T-helper 2 cell treated with Interferon-gamma antibody and Interleukin-4, amounts not matched to agents 100 ng/mL and 5 ng/mL, for 36 hours (primary cell): Measurements from ENCODE around the gene OR1J2. TPM values are rescaled to one million over a fixed set of nuclear protein-coding genes. Genes with fewer than 3 reads are reported as not detected.
"Not testable (repeated sequence)": the region's sequence is repeated elsewhere in the genome, so short reads cannot be mapped to it uniquely, and the experiment has no call there.

Source experiments
- intact Hi-C: fragments of 100-400 bp; cut with micrococcal nuclease; formaldehyde crosslinking; loops from one replicate; pipeline ENCODE4 v1.15.1; 2023
- total RNA-seq: library from RNA; stranded (reverse); gene quantifications from 2 replicates; pipeline ENCODE4 v1.2.3, GENCODE V29; 2022

The OR1J2 gene, protein sequence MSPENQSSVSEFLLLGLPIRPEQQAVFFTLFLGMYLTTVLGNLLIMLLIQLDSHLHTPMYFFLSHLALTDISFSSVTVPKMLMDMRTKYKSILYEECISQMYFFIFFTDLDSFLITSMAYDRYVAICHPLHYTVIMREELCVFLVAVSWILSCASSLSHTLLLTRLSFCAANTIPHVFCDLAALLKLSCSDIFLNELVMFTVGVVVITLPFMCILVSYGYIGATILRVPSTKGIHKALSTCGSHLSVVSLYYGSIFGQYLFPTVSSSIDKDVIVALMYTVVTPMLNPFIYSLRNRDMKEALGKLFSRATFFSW
- total RNA-seq = not detected in 2 replicates

DNA sequence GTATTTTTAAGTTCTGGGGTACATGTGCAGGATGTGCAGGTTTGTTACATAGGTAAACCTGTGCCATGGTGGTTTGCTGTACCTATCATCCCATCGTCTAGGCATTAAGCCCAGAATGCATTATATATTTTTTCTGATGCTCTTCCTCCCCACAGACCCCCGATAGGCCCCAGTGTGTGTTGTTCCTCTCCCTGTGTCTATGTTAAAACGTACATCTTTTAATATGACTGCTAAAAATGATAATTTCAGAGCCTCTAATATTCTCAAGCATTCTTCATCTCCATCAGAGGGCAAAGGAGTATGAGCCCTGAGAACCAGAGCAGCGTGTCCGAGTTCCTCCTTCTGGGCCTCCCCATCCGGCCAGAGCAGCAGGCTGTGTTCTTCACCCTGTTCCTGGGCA lies at the start of gene OR1J2:
TSS of gene OR1J2 (plus strand) at position 301 of the 400 bp plus-strand sequence. CDS start at position 301, 0 bp downstream.
- intact Hi-C loops = no loop called here

DNA sequence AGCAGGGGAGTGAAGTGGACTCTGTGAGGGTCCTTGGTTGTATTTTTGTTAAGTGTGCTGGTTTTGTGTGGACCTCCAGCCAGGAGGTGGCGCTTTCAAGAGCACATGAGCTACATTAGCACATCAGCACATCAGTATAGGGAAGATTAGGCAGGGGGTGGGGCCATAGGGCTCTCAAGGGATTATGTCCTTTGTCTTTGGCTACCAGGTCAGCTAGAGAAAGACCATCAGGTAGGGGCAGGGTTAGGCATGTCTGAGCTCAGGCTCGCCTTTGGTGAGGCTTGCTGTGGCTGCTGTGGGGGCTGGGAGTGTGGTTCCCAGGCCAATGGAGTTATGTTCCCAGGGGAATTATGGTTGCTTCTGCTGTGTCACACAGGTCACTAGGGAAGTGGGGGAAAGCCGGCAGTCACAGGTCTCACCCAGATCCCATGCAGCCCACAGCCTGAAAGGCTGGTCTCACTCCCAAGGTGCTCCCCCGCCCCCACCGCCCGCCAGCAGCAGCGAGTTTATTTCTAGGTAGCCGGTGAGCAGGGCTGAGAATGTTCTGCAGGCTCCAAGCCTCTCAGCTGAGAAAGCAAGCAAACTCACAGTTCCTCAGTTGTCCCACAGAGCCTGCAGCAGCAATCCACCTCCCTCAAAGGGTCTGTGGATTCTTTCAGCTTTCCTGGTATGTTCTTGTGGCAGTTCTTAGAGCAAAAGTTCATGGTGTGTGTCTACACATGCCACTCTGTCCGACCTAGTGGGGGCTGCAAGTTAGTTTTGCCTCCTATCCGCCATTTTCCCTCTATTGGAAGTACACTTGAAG lies 46.6 kb upstream of the OR1J2 start:
- intact Hi-C loops = loop anchor here (2.0 to 5.0 kb wide), 3 partner anchors 112 to 527 kb away; no protein-coding TSS in a partner anchor

DNA sequence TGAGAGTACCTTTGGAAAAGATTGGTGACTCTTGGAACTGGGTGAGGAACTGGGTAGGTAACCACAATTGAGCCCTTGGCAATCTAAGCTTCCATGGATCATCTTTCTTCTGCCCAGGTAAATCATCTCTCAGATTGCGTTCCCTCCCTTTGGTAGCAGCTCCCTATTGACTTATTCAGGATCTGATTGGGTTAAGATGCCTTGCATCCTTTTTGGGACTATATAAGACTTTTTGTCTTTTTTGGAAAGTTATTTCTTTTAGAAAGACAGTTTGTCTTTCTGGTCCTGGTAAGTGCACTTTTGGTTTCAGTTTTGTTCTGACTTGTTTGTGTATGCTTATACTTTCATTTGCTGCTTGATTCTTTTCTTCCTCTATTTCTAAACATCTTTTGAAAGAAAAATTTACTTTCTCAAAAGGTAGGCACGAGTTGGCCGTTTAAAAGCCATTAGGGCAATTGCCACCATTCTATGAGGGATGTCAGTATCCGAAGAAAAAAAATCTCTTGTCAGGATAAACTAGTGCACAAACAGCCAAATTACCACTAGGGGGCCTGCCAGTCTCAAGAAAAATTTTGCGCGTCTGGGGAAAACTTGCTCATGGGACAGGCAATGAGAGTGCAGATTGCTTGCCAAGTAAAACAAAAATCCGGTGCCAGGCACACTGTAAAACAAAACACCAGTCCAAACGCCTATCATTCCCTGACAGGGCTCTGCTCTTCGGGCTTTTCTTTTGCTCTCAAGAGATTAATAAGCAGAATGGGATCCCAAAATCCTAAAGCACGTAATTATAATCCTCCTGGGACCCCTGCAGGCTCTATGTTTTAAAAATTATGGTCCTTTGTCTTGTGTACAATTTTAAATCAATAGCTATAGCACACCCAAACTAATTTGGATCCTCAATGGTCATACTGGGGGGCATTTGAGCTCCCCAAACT lies 45.7 kb upstream of the OR1J2 start:
- intact Hi-C loops = loop anchor here (1.0 to 5.0 kb wide), 5 partner anchors 113 to 885 kb away; no protein-coding TSS in a partner anchor

DNA sequence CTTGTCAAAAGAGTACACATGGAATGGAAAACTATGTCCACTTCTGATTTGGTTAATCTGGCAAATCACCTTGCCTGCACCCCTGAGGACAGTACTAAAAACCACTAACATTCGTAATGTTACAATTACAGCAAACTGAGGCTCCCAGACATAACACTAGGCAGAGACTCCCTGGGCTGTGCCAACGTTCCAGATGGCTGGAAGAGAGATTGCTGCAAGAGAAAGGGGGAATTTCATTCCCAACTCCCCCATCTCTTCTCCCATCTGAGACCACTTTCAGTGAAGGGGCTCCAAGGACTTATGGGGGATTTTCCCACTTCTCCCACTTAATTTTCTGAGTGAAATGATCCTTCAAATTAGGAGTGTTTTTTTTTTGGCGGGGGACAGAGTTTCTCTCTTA lies 44.1 kb upstream of the OR1J2 start:
- intact Hi-C loops = no loop called here

DNA sequence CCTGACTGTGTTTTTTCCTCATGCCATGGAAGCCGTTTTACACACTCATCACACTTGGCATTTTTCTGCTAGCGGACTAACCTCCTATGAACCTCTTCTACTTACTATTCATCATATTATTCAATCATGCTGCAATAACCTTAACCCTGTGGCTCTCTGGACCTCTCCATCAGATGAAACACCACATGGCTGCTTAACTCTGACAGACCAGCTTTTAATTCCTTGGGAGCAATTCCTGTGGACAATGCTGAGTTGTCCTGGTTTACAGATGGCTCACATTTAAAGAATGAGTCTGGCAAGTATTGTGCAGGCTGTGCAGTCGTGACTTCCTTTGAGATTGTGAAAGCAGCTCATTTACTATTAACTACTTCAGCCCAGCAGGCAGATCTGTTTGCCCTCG lies 41.9 kb upstream of the OR1J2 start:
- intact Hi-C loops = no loop called here

DNA sequence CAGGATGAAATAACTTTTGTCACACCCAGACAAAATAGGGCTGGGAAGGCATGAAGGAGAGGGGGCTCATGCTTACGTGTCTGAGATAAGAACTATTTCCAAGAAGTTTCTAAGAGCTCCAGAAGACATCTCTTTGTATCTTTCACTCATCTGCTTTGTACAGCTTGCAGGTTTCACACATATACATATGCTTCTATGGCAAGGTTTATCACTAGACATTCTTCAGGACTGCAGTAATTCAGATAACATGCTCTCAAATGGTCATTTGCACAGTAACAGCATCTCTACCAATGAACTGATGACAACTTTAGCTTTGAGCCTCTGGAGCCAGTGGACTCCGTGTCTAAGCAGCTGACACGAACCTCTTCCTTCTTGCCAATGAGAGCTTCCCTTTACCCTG lies 36.0 kb upstream of the OR1J2 start:
- intact Hi-C loops = no loop called here

DNA sequence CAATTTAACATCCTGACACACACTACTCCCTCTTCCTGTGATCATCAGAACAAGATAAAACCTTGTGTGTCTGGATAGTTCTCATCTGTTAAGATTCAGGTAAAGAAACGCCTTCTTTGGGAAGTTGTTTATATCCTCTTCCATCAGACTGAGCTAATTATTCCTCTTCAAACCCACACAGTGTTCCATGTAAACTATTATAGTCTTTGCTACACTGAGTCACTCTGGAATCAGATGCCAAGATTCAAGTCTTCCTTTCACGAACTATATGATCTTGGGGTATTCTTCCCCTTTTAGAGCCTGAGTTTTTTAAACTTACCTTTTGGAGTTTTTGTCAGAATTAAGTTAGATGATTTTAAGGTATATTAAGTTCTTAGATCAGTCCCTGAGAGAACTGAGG lies 34.9 kb upstream of the OR1J2 start:
- intact Hi-C loops = no loop called here

DNA sequence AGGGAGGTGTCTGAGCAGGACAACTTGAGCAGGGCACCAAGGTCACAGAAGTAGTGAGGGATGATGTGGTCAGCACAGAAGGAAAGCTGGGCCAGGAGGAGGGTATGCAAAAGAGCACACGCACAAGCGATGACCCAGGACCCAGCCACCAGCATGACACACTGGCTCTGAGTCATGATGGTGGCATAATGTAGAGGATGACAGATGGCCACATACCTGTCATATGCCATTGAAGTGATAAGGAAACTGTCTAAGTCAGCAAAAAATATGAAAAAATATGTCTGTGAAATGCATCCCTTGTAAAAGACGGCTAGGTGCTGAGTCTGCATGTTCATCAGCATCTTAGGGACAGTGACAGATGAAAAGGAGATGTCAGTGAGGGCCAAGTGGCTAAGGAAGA lies 33.3 kb upstream of the OR1J2 start:
- intact Hi-C loops = no loop called here

DNA sequence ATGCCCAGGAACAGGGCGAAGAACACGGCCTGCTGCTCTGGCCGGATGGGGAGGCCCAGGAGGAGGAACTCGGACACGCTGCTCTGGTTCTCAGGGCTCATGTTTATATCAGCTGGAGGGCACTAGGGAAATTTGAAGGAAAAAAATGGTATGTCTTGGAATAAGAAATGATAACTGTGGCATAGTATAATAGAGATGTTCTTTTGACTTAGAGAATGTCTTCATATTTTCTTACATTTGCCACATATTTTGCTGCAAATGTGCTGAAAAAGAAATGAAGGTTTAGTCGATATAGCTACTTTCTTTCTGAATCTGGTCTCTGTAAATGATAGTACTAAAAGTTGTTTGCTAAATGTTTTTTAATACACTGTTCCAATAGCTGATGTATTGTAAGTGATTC lies 32.8 kb upstream of the OR1J2 start, which contains the start of gene OR1J1:
TSS of gene OR1J1 (minus strand) at position 101 of the 400 bp plus-strand sequence. CDS start at position 101, 0 bp downstream.
- intact Hi-C loops = no loop called here

DNA sequence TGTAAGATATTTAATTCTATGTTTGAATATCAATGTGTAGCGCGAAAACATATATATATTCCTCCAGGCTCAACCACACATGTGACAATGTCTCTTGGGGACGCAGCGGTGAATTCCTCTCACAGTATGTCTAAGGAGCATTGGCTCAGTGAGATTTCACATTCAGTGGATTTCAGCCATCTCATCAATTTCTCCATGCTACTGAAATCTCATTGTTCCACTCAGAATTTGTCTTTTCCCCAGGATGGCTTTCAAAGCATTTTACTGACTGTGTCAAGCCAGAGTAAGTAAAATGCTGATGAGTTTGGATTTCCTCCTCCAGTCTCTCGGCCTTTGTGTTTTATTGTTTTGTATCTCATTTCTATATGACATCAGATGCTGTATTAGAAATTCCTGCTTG lies 31.5 kb upstream of the OR1J2 start:
- intact Hi-C loops = no loop called here

DNA sequence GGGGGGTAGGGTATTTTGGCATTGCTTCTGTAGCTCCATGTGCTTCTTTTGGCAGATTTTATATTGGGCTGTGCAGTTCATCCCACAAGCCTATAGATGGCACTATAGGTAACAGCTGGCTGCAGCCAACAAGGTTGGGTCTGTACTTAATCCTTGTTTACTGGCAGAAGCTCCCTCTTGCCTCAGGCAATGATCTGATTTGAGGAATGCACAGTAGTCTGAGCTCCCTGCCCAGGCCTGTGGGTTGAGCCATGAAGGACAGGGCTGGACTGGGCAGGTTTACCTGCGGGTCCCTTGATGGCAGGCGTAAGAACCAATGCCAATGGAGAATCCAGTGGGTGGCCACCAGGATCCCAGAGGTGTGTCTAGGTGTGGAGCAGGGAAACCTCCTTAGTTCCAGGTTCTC lies 11.7 kb upstream of the OR1J2 start:
- intact Hi-C loops = no loop called here

DNA sequence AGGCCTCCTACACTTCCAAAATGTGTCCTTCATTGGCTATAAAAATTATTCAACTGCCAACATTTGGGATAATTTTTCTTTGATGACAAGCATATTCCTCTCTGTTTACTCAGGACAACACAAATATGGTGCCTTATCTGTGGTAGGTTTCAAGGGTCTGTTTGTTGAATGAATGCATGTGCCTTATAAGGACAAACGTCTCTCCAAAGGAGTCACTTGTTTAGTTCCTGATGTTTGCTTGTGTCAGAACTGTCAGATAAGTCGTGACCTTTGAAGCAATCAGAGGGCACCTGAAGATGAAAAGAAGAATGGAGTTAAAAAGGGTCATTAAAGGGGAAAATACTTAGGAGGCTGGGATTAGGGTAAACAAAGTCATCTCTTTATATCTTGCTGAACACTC lies 3.6 kb upstream of the OR1J2 start:
- intact Hi-C loops = no loop called here

DNA sequence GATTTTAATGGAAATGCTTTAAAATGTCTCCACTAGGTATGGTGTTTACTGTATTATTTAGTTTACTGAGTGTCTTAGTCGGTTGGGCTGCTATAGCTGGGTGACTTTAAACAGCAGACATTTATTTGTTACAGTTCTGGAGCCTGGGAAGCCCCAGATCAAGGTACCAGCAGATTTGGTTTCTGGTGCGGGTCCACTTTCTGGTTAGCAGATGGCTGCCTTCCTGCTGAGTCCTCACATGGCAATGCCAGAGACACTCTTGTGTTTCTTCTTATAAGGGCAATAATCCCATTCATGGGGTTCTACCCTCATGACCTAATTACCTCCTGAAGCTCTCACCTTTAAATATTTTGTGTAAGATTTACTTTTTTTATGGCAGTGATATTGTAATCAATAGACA lies 7.6 kb downstream of the OR1J2 start:
- intact Hi-C loops = no loop called here

DNA sequence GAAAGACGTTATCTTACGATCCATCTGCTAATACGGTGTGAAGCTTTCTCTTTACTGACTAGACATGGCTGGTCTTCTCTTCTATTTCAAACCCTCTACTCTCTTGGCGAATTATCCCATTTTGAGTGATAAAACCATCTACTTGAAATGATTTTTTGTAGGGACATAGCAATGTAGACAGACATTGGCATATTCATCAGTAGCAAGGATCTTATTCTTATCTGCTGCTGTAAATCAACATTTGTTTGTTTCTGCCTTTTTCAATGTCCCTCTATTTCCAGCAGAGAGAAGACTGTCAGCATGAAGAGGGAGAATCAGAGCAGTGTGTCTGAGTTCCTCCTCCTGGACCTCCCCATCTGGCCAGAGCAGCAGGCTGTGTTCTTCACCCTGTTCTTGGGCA lies 8.2 kb downstream of the OR1J2 start, which contains the start of gene OR1J4:
TSS of gene OR1J4 (plus strand) at position 301 of the 400 bp plus-strand sequence. CDS start at position 301, 0 bp downstream.
- intact Hi-C loops = no loop called here

DNA sequence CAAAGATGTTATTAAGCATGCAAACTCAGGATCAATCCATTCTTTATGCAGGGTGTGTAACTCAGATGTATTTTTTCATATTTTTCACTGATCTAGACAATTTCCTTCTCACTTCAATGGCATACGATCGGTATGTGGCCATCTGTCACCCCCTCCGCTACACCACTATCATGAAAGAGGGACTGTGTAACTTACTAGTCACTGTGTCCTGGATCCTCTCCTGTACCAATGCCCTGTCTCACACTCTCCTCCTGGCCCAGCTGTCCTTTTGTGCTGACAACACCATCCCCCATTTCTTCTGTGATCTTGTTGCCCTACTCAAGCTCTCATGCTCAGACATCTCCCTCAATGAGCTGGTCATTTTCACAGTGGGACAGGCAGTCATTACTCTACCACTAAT lies 8.8 kb downstream of the OR1J2 start:
- intact Hi-C loops = no loop called here

DNA sequence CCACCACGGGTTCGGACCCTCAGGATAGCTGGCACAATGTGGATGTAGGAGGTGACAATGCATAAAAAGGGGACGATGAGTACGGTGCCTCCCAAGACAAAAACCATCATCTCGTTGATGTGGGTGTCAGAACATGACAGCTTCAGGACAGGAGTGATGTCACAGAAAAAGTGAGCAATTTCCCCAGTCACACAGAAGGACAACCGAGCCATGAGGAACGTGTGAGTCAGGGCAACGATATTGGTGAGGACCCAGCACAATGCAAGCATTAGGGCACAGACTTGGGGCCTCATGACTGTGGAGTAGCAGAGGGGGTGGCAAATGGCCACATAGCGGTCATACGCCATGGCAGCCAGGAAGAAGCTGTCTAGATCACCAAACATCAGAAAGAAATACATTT lies 16.0 kb downstream of the OR1J2 start:
- intact Hi-C loops = no loop called here

DNA sequence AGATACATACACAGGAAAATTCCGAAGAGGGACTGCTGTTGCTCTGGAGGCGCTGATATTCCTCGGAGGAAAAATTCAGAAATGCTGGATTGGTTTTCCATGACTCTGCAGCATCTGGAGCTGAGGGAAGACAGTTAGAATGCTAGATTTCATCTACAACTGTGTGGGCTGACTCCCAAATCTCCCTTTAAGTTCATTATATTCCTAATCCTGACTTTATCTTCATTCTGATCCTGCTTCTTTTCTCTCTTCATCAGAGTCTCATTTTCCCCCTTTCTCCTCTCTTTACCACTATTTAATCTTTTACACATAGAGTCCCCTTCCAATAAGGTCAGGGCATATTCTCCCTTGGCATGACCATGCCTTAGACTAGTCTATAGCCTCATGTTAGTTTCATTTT lies 16.6 kb downstream of the OR1J2 start, which contains the start of gene OR1N1:
TSS of gene OR1N1 (minus strand) at position 101 of the 400 bp plus-strand sequence. CDS start at position 101, 0 bp downstream.
- intact Hi-C loops = no loop called here

DNA sequence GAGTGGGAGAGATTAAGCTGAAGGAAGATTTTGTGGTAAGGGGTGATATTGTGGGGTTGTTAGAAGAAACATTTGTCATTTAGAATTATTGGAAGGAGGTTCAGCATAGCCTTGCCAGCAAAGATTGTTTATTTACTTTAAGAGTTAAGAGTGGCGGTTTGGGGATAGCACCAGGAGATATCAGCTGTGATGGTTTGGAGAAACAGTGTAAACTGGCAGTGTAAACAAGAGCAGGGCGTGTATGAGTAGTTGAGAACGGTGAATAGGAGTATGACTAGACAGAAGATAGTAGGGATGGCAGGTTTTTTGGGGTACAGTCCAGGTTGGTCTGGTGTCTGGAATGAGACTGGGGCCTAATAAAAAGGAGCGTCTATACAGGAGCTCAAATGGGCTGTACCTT lies 20.6 kb downstream of the OR1J2 start:
- intact Hi-C loops = not testable (repeated sequence)

DNA sequence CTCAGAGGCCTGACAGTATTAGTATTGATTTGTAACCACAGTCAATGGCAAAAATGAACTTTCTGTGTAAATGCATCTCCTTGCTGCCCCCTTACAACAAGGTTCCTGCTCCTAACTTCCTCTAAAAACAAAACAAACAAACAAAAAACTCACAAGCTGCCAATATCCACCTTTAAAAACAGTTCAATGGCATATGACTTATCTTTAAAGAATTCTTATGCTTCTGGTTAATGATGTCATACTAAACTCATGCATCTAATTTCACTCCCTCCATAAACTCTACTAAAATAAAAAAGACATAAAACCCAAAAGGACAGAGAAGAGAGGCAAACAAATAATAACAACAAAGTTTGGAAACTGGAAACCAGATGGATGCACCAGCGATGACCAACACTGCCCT lies 25.5 kb downstream of the OR1J2 start:
- intact Hi-C loops = no loop called here

DNA sequence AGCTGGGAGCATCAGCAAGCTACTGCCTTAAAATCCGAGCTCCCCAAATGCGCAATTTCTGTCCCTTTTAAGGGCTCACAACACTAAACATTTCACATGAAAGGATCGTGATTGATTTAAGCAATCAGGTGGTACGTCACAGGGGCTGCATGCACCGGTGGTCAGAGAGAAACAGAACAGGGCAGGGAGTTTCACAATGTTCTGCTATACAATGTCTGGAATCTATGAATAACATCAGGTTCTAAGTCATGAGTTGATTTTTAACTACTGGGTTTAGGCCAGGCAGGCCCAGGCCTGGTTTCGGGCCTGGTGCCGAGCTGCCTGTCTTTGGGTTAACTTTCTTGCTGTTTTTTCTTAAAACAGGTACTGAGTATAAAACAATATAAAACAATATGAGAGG lies 26.5 kb downstream of the OR1J2 start:
- intact Hi-C loops = not testable (repeated sequence)

DNA sequence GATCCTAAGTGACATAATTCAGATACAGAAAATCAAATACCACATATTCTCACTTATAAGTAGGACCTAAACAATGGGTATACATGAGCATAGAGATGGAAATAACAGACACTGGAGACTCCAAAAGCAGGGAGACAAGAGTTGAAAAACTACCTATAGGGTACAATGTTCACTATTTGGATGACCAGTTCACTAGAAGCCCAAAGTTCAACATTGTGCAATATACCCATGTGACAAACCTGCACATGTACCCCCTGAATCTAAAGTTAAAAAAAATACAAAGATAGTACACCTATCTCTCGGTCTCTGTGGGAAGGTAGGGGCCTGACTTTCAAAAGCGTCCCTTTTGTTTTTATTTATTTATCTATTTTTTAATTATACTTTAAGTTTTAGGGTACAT lies 28.2 kb downstream of the OR1J2 start:
- intact Hi-C loops = no loop called here
